Fibroblast of villous mesenchyme (primary cell): Measurements from ENCODE around the gene TMEM54. TPM values are rescaled to one million over a fixed set of nuclear protein-coding genes. Genes with fewer than 3 reads are reported as not detected.

ENCODE experiments used
- DNase-seq: peaks from one replicate; pipeline ENCODE4 v3.0.0-alpha.2; 2010; ENCODE audit warnings: low read depth
- H3K4me3 ChIP-seq: 2 replicates; pipeline ENCODE4 v1.5.1; 2011; ENCODE audit warnings: low read depth, mild to moderate bottlenecking, low read length
- total RNA-seq: library from RNA; depleted of rRNA; stranded (reverse); fragments of >200 nt; gene quantifications from 2 replicates; pipeline ENCODE4 v1.2.3, GENCODE V29; 2012
- TF ChIP-seq, protein P1 (sequence below): IDR thresholded peaks from 2 replicates; pipeline ENCODE4 v1.5.1; 2012; ENCODE audit warnings: low read depth, mild to moderate bottlenecking, low read length; ENCODE audit not compliant: insufficient read depth

Gene TMEM54
- total RNA-seq, 1 donor, result 9.9 TPM

GRCh38 chr1:32886828-32887414 lies 14.3 kb downstream of the TMEM54 start:
- TF ChIP-seq, protein P1, sequence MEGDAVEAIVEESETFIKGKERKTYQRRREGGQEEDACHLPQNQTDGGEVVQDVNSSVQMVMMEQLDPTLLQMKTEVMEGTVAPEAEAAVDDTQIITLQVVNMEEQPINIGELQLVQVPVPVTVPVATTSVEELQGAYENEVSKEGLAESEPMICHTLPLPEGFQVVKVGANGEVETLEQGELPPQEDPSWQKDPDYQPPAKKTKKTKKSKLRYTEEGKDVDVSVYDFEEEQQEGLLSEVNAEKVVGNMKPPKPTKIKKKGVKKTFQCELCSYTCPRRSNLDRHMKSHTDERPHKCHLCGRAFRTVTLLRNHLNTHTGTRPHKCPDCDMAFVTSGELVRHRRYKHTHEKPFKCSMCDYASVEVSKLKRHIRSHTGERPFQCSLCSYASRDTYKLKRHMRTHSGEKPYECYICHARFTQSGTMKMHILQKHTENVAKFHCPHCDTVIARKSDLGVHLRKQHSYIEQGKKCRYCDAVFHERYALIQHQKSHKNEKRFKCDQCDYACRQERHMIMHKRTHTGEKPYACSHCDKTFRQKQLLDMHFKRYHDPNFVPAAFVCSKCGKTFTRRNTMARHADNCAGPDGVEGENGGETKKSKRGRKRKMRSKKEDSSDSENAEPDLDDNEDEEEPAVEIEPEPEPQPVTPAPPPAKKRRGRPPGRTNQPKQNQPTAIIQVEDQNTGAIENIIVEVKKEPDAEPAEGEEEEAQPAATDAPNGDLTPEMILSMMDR, result no peak
- no peak for DNase-seq
- no peak overlapping the region for H3K4me3 ChIP-seq

DNA sequence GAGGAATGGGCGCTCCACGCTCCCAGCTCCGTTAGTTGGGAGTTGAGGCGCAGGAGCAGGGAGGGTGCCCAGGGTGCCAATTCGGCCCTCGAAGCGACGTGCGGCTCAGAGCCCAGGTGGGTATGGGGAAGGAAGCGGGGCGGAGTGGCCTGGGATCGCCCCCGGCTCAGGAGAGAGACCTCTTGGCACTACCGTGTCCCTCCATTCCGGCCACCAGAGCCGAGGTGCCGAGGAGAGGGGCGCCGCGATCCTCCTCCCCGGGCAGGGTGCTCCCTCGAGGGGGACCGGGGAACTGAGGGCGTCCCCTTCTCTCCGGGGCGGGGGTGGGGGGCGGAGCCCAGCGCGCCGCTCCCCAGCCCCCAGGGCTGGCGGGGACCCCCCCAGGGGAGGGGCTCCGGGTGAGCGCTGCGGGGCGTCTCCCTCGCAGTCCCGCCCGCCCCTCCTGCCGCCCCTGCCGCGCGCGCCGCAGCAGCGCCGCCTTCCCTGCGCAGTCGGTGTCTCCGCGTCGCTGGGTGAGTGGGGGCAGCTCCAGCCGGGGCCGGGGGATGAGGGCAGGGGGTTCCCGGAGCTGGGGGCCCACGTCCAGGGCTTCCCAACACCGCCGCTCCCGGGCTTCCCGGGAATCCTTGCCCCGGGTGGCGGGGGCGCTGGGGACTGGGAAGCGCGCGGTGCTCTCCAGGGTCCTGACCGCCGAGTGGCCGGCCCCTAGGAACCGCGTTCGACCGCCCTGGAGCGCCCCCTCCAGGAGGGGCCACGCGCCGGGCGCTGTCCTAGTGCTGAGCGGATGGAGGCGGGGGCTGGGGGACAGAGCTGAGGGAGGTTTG lies 15.0 kb downstream of the TMEM54 start, which contains the start of gene HPCA:
HPCA (plus strand) TSS at position 488 of the 824 bp plus-strand sequence. CDS start 2,408 bp downstream, outside the sequence.
- no peak within 1 kb of the TSS for H3K4me3 ChIP-seq
- TF ChIP-seq, protein P1, result peak; percentile 71
- peak; percentile 67 for DNase-seq

DNA sequence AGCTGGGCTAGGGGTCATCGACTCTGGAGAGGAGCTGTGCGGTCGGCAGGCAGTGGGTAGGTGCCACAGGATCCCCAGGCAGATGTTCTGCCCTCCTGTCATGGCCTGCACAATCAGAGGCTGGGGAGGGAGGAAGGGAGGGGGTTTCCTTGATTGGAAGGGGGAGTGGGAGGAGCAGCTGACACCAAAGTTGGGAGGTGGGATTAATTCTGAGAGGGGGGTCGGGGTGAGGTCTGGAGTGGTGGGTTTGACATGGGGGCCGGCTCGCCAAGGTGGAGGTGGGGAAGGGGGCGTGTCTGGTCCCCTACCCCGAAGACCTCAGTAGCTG lies 15.5 kb downstream of the TMEM54 start:
- TF ChIP-seq, protein P1, result no peak
- no peak for DNase-seq
- H3K4me3 ChIP-seq, result no peak overlapping the region

DNA sequence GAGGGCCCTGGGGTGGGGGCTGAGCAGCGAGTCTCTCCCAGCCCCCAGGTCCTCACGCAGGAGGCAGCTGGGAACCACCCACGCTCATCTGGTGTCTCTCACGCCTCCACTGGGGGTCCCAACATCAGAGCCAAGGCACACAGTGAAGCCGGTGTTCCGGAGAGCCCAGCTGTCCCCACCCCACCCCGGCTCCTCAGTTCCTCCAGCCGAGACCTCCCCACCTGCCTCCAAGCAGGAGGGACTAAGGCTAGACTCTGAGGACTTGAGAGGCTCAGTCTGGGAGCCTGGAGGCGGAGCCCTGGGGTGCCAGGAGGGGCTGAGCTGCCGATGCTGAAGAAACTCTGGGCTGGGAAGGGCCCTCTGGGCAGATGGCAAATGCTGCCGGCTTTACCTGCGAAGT lies 16.5 kb downstream of the TMEM54 start:
- no peak for DNase-seq
- no peak overlapping the region for H3K4me3 ChIP-seq
- TF ChIP-seq, protein P1, result no peak

- no peak overlapping the region for H3K4me3 ChIP-seq
- TF ChIP-seq, protein P1, result no peak
- DNase-seq, result no peak
Measured at GRCh38 chr1:32884032-32884372, 17.2 kb downstream of the TMEM54 start.

GRCh38 chr1:32883338-32884031 lies 17.7 kb downstream of the TMEM54 start:
- DNase-seq, result no peak
- no peak overlapping the region for H3K4me3 ChIP-seq
- TF ChIP-seq, protein P1, result no peak
